GM18505 (cell line): ENCODE data around the gene C19orf81.

Experiments used
- ATAC-seq: cut with Tn5 transposase; IDR thresholded peaks from one replicate; pipeline ENCODE4 v1.9.1; 2021; ENCODE audit not compliant: unreplicated experiment
- POLR2A ChIP-seq: IDR thresholded peaks from 4 replicates; pipeline ENCODE4 v1.6.1; 2011; ENCODE audit warnings: borderline replicate concordance; ENCODE audit not compliant: insufficient read depth, insufficient read length; ENCODE audit errors: extremely low read depth

C19orf81 gene

DNA sequence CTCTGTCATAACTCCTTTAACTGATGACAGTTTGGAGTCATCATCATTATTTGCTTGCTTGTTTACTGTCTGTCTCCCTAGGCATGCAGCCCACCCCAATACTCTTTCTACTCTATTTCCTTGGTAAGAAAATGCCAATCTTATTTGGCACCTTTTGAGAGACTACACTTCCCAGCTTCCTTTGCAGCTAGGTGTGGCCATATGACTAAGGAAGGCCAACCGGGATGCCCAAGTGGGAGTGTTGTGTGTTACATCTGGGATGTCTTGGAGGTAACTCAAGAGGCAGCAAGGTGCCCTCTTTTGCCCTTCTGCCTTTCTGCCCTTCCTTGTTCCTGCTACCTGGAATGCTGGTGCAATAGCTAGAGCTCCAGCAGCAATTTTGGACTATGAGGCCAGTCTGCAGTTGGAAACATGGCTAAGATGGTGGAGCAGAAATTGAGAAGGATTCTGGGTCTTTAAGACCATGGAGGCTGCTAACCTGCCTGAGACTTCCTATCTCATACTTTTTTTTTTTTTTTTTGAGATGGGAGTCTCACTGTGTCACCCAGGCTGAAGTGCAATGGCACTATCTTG, 27.5 kb downstream of the C19orf81 start:
- ATAC-seq = no peak
- TF ChIP-seq POLR2A = no peak

DNA sequence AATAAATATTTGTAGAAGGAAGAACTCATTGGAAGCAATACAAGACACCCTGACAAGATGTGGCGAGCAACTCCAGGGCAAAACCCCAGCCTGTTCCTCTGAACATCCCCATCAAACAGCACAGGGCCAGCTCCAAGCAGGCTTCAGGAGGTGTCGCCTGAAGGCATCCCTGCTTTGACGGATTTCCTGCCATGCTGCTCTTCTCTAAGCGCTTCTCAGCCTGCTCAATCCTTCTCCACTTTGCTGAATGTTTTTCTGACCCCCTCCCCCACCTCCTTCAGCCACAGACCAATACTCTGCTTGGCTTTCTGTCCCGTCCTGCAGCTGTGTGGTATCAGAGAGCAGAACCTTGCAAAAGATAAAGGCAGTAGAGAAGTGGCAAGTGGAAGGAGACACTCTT, 28.4 kb downstream of the C19orf81 start:
- ATAC-seq = no peak
- no peak for TF ChIP-seq POLR2A

- no peak for ATAC-seq
- TF ChIP-seq POLR2A = no peak
Observed at GRCh38 chr19:50678323-50678722, 29.1 kb downstream of the C19orf81 start.

DNA sequence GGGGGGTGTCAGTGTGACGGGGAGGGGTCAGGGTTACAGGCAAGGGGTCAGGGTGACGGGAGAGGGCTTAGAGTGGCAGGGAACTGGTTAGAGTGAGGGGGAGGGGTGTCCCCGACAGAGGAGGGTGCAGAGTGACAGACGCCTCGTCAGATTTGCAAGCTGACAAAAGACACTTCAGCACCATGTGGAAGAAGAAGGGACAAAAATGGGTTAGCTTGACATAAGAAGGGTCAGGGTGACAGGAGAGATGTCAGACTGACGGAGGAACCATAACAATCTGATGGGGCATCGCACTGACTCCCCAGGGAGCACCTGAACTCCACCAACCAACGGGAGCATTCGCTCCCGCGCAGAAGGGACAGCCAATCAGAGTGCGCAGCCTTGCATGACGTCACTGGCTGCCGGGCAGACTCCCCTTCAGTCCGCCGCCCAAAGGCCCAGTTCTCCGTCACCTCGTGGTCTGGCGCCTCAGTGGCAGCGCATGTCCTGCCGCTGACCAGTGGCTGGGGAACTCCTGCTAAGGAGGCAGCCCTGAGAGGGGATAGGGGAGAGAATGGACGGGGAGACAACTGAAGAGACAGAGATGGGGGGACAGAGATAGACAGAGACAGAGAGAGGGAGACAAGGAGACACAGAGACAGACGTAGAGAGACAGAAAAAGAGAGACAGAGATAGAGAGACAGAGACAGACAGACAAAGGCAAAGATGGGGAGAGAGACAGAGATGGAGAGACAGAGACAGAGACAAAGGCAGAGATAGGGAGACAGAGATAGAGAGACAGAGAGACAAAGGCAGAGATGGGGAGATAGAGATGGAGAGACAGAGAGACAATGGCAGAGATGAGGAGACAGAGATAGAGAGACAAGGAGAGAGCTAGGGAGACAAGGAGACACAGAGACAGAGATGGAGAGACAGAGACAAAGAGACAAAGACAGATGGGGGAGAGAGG, 30.2 kb downstream of the C19orf81 start:
- peak; percentile 81 for ATAC-seq
- TF ChIP-seq POLR2A = no peak

- ATAC-seq = no peak
- no peak for TF ChIP-seq POLR2A
Observed at GRCh38 chr19:50686310-50687032, 37.2 kb downstream of the C19orf81 start.

- no peak for ATAC-seq
- TF ChIP-seq POLR2A = no peak
Observed at GRCh38 chr19:50688766-50689165, 39.5 kb downstream of the C19orf81 start.

- no peak for ATAC-seq
- TF ChIP-seq POLR2A = no peak
Observed at GRCh38 chr19:50690439-50690838, 41.2 kb downstream of the C19orf81 start.

GRCh38 chr19:50693064-50693975, 44.1 kb downstream of the C19orf81 start:
- no peak for TF ChIP-seq POLR2A
- ATAC-seq = no peak

GRCh38 chr19:50694815-50695145, 45.5 kb downstream of the C19orf81 start:
- ATAC-seq = no peak
- TF ChIP-seq POLR2A = no peak

DNA sequence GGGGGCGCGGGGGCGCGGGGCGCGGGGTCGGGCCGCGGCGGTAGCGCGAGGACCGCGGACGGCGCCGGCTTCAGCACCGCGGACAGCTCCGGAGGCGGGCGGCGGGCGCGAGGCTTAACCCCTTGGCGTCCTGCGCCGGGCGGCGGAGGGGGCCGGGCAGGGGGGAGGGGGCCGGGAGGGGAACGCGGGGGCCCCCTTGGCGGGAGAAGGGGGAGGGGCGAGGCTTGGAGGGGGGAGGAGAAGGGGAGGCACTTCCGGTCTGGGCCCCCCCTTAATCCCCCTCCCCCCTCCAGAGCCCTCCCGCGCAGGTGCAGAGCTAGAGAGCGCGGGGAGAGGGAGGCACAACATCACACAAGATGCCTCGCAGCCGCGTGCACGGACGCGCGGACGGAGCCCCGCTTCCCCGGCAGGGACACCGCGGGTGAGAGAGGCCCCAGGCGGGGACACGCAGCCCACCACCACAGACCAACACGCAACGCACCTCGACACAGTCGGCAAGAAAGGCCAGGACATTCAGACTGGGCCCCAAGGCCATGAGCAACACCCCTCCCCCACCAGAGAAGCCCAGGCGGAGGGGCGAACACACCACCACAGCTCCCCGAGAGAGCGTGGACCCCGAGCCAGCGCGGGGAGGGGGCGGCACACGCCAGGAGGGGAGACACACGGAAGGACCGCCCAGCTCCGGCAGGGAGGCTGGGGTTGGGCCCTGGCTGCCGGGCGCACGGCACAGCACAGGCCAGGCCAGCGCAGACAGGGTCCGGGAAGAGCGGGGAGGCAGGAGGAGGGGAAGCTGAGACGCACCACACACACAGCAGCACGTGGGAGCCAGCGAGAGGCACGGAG, 46.2 kb downstream of the C19orf81 start:
- ATAC-seq = no peak
- no peak for TF ChIP-seq POLR2A

DNA sequence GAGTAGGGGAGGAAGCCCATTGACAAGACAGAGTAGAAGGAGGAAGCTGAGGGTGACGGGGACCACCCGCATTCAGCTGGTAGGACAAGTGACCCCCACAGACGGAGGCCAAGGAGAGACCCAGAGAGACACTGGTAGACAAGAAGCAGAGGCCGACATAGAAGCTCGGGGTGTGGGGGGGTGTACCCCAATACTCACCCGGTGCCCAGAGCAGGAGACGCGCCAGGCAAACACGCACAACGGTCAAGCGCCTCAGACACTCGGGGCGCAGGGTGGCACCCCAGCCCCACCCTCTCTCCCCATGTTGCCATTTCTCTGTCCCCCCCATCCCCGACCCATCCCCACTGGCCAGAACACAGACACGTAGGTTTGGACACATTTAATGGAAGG, 46.8 kb downstream of the C19orf81 start:
- no peak for TF ChIP-seq POLR2A
- no peak for ATAC-seq
